A549 (cell line): ENCODE measurements around the gene TTLL11.

ENCODE experiments used
- BHLHE40 ChIP-seq: IDR thresholded peaks from 2 replicates; pipeline ENCODE4 v1.6.1; 2012; ENCODE audit warnings: low read depth, low read length, inconsistent platforms
- CHD2 ChIP-seq: fragments of 150-350 bp; IDR thresholded peaks from 2 replicates; pipeline ENCODE4 v1.6.1; 2014; ENCODE audit warnings: low read length; ENCODE audit not compliant: partially characterized antibody
- CTCF ChIP-seq: fragments of >200 bp; sonication (Bioruptor Twin); formaldehyde crosslinking; IDR thresholded peaks from 3 replicates; pipeline ENCODE4 v1.5.1; 2016
- E2F6 ChIP-seq: IDR thresholded peaks from 2 replicates; pipeline ENCODE4 v1.6.1; 2012; ENCODE audit warnings: low read depth, borderline replicate concordance
- HMGXB4 ChIP-seq: fragments of 250-450 bp; sonication (Bioruptor Pico); IDR thresholded peaks from 2 replicates; pipeline ENCODE4 v1.5.0; 2021; ENCODE audit warnings: mild to moderate bottlenecking, moderate library complexity, borderline replicate concordance
- KDM1A ChIP-seq: fragments of 200-600 bp; sonication (generic); IDR thresholded peaks from 2 replicates; pipeline ENCODE4 v1.6.1; 2016; ENCODE audit warnings: low read depth, mild to moderate bottlenecking
- MAFK ChIP-seq: fragments of 450-650 bp; IDR thresholded peaks from 2 replicates; pipeline ENCODE4 v1.6.1; 2014; ENCODE audit not compliant: partially characterized antibody
- MAX ChIP-seq: IDR thresholded peaks from 2 replicates; pipeline ENCODE4 v1.6.1; 2012
- NPAS2 ChIP-seq: fragments of 250-450 bp; sonication (Bioruptor Pico); IDR thresholded peaks from 2 replicates; pipeline ENCODE4 v1.8.0; 2022; ENCODE audit warnings: mild to moderate bottlenecking, moderate library complexity, borderline replicate concordance
- POLR2A ChIP-seq: IDR thresholded peaks from 2 replicates; pipeline ENCODE4 v1.6.1; 2012; ENCODE audit warnings: mild to moderate bottlenecking, low read length
- RAD21 ChIP-seq, 2 experiments: fragments of >200 bp in 1 of 2; sonication (Bioruptor Twin) in 1 of 2; formaldehyde crosslinking in 1 of 2; IDR thresholded peaks in 1 of 2; conservative IDR thresholded peaks in 1 of 2; 2 replicates in 1 of 2; 3 replicates in 1 of 2; pipeline ENCODE4 v1.6.1; 2012 to 2018; ENCODE audit warnings: inconsistent platforms in 1 of 2
- RFX5 ChIP-seq: fragments of 450-650 bp; IDR thresholded peaks from 2 replicates; pipeline ENCODE4 v1.7.1; 2014; ENCODE audit warnings: antibody characterized with exemption, mild to moderate bottlenecking, moderate library complexity

GRCh38 chr9:121945281-121945680 is 147.8 kb downstream of the TTLL11 start:
- TF ChIP-seq MAX (no peak), RAD21 (conservative IDR thresholded peaks at IDR 0.05 in 1 of 2, IDR thresholded peaks at IDR 0.05 in 1 of 2) (no peak), NPAS2 (CRISPR knock-in tag) (no peak), CHD2 (no peak), POLR2A (no peak), E2F6 (no peak), RFX5 (no peak), HMGXB4 (CRISPR knock-in tag) (no peak), CTCF (no peak), KDM1A (no peak), BHLHE40 (no peak), MAFK (no peak)
